ENCODE measurements around the gene GREB1L.
A peak's percentile ranks its signal among the peaks of the same experiment; 100 is the strongest.

The GREB1L gene

DNA sequence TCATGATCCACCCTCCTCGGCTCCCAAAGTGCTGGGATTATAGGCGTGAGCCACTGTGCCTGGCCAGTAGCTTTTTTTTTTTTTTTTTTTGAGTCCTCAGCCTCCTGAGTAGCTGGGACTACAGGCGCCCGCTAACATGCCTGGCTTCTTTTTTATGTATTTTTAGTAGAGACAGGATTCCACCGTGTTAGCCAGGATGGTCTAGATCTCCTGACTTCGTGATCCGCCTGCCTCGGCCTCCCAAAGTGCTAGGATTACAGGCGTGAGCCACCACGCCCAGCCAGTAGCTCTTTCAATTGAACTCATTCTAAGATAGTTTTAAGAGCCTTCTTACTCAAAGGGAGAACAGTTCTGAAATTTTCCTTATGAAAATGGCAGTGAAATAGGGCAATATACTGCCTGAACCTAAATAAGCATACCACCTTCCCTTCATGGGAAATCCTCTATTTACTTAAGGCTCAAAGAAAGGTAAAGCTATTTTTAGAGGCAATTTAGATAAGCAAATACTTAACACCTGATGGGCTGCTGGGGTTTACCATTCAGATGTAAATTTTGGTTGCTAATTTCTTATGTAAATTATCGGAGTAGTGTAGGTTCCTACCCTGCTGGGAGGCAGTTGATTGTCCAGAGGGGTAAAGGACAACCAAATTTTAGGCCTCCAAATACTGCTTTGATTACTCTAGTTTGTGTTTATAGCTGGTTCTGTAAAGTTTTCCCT, 144.7 kb downstream of the GREB1L start:
- DNase-seq = no peak

DNA sequence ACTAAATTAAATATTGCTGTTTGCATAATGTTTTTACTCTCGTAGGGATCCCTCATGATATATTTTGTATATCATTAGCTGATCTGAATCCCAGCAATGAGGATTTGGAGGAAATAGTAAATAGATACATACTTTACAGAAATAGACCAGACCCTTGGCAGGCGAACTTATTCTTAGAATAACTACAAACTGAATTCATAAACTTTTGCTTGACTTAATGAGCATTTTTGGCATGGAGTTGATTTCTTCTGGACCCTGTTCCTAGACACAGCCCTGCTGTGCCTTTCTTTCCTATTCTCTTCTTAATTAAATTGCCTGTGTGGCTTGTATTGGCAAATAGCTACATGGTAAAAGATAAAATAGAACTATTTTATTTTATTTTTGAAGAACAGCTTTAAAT, 145.9 kb downstream of the GREB1L start:
- no peak for DNase-seq

DNA sequence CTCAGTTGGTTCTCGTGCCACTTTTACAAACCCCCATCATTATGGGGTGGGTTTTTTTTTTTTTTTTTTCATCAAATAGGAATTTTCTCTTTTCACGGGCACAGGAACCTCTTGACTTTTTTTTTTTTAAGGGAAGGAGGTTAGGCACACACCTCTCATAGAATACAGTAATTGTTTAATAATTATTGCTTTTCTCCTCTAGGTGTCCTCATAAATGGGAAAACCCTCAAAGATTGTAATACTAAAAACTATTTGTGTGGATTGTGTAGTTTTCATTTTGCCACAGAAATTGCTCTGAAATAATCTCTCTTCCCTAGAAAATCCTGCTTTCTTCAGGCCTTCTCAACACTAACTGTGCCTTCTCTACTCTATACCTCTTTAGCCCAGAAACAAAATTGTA, 147.3 kb downstream of the GREB1L start:
- DNase-seq = no peak

DNA sequence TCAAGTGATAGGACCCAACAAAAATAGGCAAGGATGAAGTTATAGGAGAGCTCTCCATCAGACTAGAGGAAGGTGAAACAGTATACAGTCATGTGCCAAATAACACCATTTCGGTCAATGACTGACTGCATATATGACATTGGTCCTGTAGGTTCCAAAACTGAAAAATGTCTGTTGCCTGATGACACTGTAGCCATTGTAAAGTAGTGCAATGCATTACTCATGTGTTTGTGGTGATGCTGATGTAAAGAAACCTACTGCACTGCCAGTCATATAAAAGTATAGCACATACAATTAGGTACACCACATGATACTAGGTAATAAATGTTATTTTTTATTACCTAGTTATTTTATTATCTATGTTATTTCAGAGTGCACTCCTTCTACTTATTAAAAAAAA, 147.9 kb downstream of the GREB1L start:
- no peak for DNase-seq

DNA sequence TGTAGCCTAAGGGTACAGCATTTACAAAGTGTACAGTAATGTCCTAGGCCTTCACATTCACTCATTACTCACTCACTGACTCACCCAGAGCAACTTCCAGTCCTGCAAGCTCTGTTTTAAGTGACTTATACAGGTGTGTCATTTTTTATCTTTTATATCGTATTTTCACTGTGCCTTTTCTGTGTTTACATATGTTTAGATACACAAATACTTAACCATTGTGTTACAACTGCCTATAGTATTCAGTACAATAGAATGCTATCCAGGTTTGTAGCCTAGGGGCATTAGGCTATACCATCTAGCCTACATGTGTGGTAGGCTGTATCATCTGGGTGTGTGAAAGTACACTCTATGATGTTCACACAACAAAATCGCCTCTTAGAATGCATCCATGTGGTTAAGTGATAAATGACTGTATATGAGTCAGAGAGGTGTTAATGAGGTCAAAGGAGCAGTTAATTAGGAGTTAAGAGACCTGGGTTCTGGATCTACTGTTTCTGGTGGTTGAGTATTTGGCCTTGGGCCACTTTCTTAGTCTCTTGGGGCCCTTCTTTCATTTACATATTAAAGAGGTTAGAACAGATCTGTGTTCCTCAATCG, 149.1 kb downstream of the GREB1L start:
- DNase-seq = no peak

DNA sequence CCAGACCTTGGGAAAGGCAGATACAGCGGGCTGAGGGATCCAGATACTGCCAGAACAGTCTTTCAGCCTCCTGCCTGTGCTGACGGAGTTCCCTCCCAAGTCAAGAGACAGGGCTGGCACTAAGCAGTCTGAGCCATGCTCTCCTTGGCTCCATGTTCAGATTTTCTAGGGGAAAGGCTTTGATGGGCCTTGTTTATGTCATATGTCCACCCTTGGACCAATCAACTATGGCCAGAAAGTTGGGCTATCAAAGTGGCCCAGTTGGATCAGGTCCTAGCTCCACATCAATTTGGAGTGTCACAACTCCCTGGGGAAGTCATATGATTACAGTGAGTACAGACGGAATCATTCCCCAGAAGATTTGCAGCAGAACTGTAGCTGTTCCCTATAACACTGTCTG, 152.0 kb downstream of the GREB1L start:
- no peak for DNase-seq

DNA sequence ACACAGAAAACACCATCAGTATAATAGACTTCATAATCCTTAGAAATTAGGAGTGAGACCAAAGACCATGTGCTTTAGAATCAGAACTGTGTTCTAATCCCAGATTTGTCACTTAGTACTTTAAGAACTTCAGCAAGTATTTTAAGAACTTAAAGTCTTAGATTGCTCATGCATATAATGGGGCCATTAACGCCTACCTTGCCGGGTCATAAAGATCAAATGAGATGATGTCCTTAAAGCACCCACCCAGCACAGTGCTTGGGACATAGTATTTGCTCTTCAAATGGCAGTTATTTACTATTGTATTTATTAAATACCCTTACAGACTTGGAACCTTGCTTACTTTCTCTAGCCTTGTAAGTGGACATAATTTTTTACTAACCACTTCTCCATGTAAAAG, 156.1 kb downstream of the GREB1L start:
- DNase-seq = no peak

DNA sequence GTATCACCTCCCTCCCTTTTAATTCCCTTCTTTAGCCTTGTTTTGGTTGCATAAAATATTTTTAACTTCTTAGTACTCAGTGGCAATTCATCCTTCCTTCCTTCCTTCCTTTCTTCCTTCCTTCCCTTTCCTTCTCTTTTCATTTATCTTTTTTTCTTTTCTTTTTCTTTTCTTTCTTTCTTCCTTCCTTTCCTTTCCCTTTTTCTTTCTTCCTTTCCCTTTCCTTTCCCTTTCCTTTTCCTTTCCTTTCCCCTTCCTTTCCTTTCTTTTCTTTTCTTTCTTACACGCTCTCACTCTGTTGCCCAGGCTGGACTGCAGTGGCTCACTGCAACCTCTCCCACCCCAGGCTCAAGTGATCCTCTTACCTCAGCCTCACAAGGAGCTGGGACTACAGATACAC, 160.2 kb downstream of the GREB1L start:
- no peak for DNase-seq

DNA sequence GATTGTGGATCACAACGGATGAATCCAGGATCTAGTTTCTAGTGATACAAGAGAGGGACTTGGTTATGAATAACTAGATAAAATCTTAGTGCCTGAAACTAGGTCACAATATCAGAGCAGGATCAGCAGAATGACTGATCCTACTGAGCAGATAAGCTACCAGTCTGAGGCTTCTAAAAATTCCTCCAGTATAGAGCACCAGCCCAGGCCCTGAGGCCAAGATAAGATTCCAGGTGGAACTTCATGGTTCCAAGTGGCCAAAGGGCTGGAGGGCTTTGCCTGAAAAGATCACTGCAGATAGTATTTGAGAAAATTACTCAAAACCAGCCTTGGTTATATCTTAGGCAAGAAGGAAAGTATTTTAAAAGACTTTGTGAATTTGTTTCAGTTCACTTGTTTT, 162.4 kb downstream of the GREB1L start:
- DNase-seq = no peak

DNA sequence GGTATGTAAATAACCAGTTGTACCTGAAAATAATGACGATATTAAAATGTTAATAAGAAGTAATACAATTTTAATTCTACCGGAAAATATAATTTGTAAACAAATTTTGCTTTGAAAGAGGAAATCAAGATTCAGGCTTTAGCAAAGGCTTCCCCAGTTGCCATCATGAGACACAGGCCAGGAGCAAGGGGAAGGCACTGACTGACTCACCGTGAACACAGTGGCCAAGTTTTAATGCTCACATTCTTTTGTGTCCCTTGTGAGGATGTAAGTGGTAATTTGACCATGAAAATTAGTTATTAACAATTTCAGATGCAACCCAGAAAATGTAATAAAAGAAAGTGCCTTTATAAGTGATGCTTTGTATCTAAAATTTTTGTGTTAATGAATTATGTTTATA, 164.1 kb downstream of the GREB1L start:
- no peak for DNase-seq

DNA sequence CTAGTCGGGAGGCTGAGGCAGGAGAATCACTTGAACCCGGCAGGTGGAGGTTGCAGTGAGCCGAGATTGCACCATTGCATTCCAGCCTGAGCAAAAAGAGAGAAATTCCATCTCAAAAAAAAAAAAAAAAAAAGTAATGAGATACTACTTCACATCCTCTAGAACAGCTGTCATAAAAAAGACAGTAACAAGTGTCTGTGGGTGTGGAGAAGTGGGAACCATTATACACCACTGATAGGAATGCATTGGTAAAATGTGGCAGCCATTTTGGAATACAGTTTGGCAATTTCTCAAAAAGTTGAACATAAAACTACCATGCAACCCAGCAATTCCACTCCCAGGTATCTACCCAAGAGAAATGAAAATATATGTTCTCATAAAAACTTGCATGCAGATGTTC, 166.6 kb downstream of the GREB1L start:
- DNase-seq = no peak

DNA sequence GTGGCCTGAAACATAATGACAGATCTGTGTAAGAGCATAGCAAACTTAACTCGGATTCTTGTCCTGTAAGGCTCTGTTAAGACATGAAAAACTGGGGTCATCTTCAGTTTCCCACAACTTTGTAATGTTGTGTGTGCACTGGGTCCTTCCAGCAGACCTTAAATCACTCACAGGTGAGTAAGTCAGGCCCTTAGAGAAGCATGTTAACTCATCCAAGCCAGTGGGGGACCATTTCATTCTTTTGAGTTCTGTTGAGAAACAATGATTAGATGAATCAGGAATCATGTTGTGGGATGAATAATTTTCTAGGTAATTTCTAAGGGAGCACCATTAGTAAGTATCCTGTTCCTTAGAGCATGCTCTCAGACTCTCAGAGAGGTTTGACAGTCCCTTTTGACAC, 191.4 kb downstream of the GREB1L start:
- no peak for DNase-seq

DNA sequence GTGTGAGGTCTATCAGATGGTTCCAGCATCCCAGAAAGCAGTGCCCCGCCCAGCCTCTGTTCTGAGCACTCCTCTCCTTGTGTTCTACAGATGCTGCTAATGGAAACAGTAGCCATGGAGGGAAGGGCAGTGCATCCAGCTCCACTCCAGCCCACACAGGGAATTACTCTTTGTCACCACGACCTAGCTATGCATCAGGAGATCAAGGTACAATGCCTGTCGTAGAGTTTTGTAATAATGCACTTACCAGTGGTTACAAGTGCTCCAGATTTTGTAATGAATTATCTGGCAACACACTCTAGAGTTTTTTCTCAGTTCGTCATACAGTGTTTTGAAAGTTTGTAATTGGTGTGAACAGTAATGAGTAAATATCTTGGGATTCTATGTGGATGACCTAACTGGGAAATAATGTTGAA, 197.4 kb downstream of the GREB1L start:
- peak in 1 of 2 donors; percentile 21 for DNase-seq

DNA sequence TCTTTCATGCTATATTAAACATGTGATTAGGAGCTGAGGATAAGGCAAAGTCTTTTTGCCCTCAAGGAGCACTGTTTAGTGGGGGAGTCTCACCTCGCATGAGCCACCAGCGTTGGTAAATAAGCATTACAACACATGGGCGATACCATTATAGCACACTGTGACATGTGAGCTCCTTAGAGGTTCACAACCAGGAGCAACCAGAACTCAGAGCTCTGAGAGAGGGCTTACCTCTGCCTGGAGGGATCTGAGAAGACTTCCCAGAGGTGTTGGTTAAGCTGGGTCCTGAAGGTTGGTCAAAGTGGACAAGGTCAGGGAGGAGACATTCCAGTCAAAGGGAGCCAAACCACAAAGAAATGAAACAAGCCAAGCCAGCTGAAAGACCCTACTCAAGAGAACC, 199.6 kb downstream of the GREB1L start:
- DNase-seq = no peak

DNA sequence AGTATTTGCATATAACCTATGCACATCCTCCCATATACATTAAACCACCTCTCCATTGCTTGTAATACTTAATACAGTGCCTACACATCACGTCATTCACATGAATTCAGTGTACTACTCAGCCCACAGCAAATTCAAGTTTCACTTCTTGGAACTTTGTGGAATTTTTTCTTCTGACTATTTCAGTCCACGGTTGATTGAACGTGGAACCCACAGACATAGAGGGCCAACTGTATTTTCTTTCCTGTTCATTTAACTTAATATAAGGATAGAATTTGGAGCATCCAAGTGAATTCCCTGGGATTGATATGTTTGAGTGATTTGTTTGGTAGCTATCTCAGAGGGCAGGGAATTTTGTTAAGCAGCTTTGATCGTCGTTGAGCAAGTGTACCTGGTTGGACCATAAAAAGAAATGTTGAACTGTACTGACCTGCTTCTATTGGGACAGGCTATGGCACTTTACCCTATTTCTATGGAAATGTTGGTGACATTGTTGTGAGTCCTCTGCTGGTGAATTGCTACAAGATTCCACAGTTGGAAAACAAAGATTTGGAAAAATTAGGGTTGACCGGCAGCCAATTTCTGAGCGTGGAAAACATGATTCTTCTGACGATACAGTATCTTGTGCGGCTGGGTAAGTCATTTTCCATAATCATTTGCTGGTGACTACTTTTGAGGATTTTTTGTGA, 201.9 kb downstream of the GREB1L start:
- DNase-seq = no peak

DNA sequence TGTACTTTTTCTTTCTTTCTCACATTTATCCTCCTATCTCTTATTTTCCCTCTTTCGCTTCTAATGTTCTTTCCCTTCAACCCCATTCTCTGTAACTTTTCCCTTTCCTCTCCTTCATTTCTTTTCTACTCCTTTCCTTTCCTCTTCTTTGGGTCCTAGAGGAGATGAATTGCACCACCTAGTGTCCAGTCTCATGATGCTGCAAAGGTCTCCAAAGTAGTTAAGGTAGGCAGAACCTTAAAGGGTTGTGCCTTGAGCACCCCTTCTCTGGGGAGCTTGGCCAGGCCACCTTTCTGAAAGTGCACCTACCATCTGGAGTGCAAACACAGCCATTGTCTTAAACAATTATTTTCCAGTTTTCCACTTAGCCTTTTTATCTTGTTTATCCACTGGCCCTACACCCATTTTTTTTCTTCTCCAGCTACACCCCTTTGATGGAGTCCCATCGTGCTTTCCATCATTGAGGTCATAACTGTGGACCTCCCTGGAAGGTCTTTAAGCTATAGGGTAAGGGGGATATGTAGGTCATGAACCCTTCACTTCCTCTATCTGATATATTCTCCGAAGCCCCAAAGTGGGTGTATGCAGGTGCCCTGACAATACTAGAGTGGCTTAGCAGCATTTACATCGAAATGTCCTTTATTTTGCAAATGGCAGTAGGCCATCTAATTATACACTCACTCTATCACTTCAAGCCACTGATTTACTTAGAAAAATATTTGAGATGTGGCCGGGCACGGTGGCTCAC, 202.6 kb downstream of the GREB1L start:
- peak in 1 of 2 donors; percentile 18 for DNase-seq

DNA sequence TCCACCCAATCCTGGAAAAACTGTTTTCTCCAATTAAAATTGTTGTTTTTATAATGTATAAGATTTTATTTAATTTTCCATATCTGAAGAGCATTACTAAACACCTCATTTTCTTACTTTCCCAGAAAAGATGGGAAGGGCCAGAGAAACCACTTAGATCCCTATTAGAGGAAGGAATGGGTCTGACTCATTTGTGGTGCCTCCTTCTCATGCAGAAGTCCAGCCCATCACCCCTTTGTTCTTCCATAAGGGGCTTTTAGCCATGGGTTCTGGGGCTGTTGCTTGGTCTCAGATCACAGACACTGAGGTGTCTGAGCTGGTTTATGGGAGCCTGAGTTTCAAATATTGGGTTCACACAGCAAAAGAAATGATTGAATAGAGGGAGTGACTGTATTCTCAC, 206.3 kb downstream of the GREB1L start:
- no peak for DNase-seq

DNA sequence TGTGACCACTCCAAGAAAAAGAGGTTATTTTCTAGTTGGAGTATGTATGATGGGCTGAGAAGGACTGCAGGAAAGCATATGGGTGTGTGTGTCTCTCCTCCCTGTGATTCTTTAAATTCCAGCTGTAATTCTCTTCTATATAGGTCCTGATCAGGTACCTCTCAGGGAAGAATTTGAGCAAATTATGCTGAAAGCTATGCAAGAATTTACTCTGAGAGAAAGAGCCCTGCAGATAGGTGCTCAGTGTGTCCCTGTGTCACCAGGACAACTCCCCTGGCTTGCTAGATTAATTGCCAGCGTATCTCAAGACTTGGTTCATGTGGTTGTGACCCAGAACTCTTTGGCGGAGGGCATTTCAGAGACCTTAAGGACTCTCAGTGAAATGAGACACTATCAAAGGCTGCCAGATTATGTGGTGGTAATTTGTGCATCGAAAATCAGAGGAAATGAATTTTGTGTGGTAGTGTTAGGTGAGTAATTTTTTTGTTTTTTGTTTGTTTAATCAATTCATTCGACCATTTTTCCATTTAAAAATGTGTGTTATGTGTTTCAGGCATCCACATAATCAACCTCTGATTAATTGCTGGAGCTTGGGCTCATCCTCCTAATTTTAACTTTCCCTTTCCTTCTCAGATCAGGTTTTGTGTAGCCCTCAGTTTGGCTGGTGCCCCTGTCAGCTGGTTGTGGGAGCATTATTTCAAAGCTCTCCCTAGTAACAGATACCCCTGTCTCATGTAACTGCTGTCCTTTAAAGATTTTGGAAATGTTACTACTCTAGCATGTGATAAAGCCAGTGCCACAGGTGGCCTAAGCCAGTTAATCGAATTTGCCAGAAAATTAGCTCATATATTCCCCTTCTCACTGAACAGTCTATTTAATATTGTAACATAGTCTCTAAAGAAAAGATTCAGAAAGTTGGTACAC, 207.6 kb downstream of the GREB1L start:
- DNase-seq = no peak

DNA sequence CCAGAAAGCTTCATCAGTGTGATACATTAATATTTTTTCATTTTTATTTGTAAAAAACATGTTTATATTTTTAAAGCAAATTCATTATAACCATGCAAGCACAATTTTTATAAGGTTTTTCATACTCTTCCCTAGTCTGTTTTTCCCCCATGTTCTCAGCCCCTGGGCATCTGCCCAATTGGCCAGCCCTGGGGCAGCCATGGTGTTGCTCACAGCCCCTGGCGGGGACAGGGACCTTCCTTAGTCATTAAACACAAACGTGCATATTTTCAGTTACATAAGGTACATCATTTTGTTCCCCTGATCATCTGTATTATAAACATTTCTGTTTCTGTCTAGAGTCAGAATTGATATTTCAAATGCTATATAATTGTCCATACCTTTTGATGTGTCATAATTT, 208.5 kb downstream of the GREB1L start:
- no peak for DNase-seq

DNA sequence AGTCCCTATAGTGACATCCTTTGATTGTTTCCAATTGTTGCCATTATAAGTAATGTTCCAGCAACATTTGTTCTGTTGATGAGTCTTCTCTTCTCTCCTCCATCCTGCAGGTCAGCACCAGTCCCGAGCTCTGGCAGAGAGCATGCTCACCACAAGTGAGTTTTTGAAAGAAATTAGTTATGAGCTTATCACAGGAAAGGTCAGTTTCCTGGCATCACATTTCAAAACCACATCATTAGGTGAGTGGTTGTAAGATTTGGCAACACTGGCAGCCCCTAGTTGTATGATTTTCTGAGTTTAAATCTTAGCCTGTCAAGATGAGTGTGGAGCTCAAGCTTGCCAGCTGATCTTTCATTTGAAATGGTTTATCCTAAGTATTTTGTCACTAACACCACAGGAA, 208.9 kb downstream of the GREB1L start:
- DNase-seq = no peak

DNA sequence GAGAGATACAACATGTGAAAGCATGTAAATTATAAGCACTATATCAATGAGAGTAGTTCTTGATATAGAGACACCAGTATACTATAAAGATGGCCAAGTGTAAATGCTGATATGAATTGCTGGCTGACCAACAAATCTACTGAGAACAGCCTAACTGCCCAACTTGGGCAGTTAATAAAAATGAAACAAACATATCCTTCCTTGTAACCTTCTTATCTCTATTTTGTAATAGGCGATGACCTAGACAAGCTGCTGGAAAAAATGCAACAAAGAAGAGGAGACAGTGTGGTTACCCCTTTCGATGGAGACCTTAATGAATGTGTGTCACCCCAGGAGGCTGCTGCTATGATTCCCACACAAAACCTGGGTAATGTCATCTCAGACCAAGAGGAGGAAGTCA, 209.8 kb downstream of the GREB1L start:
- DNase-seq = no peak

DNA sequence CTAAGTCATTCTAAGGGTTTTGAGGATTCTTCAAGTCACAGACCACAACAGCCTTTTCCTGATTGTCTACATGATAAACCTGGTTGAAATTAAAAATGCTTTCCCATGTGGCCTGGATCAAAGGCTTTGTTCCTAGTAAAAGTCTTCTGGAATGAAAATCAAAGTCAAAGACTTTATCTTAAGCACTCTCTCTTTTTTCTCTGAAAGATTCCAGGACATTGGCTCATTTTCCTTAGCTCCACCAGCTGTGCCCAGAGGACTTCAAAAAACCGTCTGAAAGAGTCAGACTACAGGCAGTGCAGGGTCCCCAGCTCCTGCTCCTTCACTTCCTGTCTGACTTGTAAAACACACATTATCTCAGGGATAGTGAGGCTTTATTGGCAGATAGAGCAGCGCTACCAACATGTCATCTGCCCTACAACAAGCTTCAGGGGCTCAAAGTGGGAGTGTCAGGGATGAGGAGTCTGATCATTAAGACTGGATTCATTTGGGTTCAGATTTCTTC, 210.3 kb downstream of the GREB1L start:
- DNase-seq = no peak
